HG03432 (cell line): ENCODE data around the gene TENM3.
"Not testable (repeated sequence)": the region's sequence is repeated elsewhere in the genome, so short reads cannot be mapped to it uniquely, and the experiment has no call there.

Experiments
- ATAC-seq: cut with Tn5 transposase; IDR thresholded peaks from one replicate; pipeline ENCODE4 v1.9.1; 2021; ENCODE audit warnings: mild to moderate bottlenecking, moderate library complexity; ENCODE audit not compliant: unreplicated experiment

Gene TENM3

GRCh38 chr4:182325848-182326255, 82.7 kb downstream of the TENM3 start:
- ATAC-seq = no peak

GRCh38 chr4:182328505-182328904, 85.3 kb downstream of the TENM3 start:
- no peak for ATAC-seq

GRCh38 chr4:182337366-182337765, 94.2 kb downstream of the TENM3 start:
- no peak for ATAC-seq

- ATAC-seq = no peak
Measured at GRCh38 chr4:182338063-182338462, 94.9 kb downstream of the TENM3 start.

- no peak for ATAC-seq
Measured at GRCh38 chr4:182338746-182339145, 95.5 kb downstream of the TENM3 start.

GRCh38 chr4:182339221-182339641, 96.0 kb downstream of the TENM3 start:
- ATAC-seq = no peak

- no peak for ATAC-seq
Measured at GRCh38 chr4:182343453-182343852, 100.3 kb downstream of the TENM3 start.

GRCh38 chr4:182344968-182345367, 101.8 kb downstream of the TENM3 start:
- no peak for ATAC-seq

- no peak for ATAC-seq
Measured at GRCh38 chr4:182346250-182346649, 103.0 kb downstream of the TENM3 start.

GRCh38 chr4:182346675-182347375, 103.6 kb downstream of the TENM3 start:
- no peak for ATAC-seq

- ATAC-seq = no peak
Measured at GRCh38 chr4:182348779-182349326, 105.7 kb downstream of the TENM3 start.

- ATAC-seq = no peak
Measured at GRCh38 chr4:182350041-182350440, 106.8 kb downstream of the TENM3 start.

- ATAC-seq = no peak
Measured at GRCh38 chr4:182351485-182351884, 108.3 kb downstream of the TENM3 start.

GRCh38 chr4:182354106-182354505, 110.9 kb downstream of the TENM3 start:
- ATAC-seq = no peak

- no peak for ATAC-seq
Measured at GRCh38 chr4:182354867-182355266, 111.7 kb downstream of the TENM3 start.

- no peak for ATAC-seq
Measured at GRCh38 chr4:182367153-182367552, 124.0 kb downstream of the TENM3 start.

GRCh38 chr4:182369211-182369610, 126.0 kb downstream of the TENM3 start:
- no peak for ATAC-seq

GRCh38 chr4:182370491-182370890, 127.3 kb downstream of the TENM3 start:
- no peak for ATAC-seq

- ATAC-seq = peak; percentile 49
Measured at GRCh38 chr4:182380771-182381181, 137.6 kb downstream of the TENM3 start.

GRCh38 chr4:182382941-182383340, 139.7 kb downstream of the TENM3 start:
- no peak for ATAC-seq

GRCh38 chr4:182384631-182385091, 141.5 kb downstream of the TENM3 start:
- ATAC-seq = no peak

GRCh38 chr4:182385897-182386296, 142.7 kb downstream of the TENM3 start:
- ATAC-seq = peak; percentile 79

GRCh38 chr4:182386576-182386975, 143.4 kb downstream of the TENM3 start:
- ATAC-seq = not testable (repeated sequence)
